Stimulated activated CD4-positive, alpha-beta T cell treated with anti-CD3 and anti-CD28 coated beads, Interleukin-12 subunit alpha, Interleukin-12 subunit beta, amount 100 ng/mL, for 24 hours (primary cell): ENCODE data around the gene ZNF48.
A peak's percentile ranks its signal among the peaks of the same experiment; 100 is the strongest.

Source experiments
- DNase-seq, 2 experiments: peaks; one replicate each; pipeline ENCODE4 v3.0.0-alpha.2; 2020; ENCODE audit warnings: low read depth in 2 of 2

Gene ZNF48

DNA sequence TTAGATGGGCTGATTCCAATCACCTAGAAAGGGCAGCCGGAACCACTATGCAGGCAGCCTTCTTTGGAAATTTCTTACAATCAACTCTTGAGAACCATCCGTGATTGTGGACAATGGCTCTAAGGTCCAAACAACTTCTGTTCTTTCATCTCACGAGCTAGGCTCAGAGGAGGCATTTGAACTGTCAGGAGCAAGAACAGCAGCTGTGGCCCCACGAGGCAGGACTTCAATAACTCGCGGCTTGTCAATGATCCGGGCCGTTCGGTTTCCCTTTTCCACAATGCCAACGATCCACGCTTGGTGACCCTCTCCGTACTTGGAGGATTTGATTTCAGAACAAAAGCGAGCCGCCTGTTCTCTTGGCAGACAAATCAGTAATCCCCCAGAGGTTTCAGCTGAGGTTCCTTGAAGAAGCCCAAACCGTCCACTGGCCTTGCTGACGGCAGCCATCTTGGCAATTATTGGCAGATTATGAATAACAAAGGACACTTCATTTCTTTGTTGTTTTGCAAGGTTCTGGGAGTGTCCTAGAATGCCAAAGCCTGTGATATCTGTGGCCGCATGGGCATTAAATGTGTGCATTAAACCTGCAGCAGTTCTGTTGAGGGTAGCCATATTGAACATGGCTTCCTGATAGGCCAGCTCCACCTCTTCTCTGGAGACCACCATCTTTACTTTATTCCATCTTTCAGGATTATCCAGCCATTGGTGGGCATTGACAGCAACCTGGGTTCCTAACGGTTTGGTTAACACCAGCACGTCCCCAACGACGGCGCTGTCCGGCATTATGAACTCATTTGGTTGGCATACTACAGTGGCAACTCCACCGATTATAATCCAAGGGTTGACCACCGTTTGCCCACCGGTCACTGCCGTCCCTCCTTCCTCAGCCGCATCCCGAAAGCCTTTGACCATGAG, 49.3 kb downstream of the ZNF48 start:
- no peak for DNase-seq

DNA sequence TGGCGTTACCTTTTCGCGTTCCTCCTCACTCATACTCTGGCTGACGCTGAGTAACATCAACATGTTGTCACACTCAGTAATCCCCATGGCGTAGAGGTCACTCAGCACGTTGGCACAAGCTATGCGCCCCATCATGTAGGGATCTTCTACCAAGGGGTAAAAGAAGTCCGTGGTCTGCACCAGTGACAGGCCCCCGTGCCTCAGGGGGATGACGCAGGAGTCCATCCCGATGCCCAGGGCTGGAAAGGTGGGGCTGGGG, 49.9 kb downstream of the ZNF48 start:
- DNase-seq, result no peak

DNA sequence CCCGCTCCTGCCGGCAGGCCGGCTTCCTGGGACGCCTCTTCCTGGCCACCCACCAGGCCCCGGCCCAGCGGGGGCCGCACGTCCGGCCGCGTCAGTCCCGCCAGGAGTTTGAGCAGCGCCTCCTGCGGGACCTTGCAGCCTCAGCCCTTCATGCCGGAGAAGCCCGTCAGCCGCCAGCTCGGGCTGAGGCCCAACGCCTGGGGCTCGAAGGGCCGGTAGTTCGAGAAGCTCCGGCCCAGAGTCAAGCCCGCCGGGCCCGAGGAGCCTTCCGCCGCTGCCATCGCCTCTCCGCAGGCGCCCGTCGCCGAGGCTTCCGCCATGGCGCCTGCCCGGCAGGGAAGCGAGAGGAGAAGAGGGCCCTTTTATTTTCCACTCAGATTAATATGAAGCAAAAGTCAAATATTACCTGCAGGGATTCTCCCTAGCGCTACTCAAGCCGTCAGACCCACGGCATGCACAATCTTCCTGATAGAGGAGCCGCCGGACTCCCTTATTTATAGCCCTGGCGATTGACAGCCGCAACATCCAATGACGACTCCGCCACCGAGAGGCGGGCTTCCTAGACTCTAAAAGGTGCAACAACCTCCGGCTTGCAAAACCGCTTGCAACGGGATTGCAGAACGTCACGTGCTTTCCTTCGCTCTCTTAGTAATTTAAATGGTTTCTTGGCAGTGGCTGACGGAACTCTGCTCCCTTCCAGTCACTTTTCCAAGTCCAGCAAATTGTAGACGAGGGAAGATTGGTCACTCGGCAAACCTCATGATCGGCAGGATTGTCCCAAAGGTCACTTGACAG, 50.4 kb downstream of the ZNF48 start, which contains the start of gene SEPHS2:
Gene SEPHS2, minus strand, starts transcription at position 467 of the 795 bp plus-strand sequence. Its CDS starts 147 bp downstream, at position 320.
- peak; percentile 91 to 98 for DNase-seq

DNA sequence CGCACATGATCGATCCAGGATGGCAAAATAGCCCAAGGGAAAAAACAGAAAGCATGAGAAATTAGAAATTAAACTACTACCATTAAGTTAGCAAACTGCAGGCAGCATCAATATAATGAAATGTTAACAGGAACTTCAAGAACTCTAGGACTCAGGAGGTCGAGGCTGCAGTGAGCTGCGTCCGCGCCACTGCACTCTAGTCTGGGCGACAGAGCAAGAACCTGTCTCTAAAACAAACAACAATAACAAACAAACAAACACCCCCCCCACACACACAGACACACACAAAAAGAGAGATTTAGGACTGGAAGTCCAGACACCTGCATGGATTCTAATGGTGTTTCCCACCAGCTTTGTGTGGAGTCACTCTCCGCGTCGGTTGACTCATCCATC, 51.0 kb downstream of the ZNF48 start:
- DNase-seq, result no peak

DNA sequence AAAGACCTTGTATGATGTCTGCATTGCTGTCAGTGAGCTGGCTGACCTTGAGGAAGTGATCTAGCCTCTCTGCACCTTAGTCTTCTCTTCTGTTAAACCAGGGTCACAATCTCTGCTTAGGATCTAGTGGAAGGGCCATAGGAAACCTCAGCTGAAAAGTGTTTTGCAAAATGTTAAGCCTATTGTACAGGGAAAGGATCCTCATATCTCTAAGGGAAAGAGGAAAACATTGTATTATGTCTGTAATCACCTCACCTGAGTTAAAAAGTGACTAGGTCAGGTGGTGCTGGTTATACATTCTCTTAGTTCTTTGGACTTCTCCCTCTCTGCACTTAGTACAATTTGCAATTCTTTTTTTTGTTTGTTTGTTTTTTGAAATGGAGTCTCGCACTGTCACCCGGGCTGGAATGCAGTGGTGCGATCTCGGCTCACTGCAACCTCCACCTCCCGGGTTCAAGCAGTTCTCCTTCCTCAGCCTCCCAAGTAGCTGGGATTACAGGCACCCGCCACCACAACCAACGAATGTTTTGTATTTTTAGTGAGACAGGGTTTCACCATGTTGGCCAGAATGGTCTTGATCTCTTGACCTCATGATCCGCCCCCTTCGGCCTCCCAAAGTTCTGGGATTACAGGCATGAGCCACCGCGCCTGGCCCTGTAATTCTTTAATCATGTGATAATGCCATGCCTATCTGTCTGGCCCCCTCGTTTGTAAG, 52.4 kb downstream of the ZNF48 start:
- no peak for DNase-seq

DNA sequence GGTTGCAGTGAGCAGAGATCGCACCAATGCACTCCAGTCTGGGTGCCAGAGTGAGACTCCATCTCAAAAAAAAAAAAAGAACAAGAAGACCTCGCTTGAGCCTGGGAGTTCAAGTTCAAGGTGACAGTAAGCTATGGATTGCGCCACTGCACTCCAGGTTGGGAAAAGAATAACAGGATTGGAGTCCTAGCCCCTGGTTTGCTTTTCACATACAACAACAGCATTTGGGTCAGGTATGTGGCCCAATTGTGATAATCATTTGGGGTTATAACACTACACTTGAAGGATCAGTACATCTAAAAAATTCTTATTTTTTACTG, 53.9 kb downstream of the ZNF48 start:
- DNase-seq, result no peak
